Left ventricle myocardium inferior (tissue), 1 donor: ENCODE results near the gene CSTPP1. TPM values are rescaled to one million over a fixed set of nuclear protein-coding genes. Genes with fewer than 3 reads are reported as not detected.
A peak's percentile ranks its signal among the peaks of the same experiment; 100 is the strongest.
"Not testable (repeated sequence)": the region's sequence is repeated elsewhere in the genome, so short reads cannot be mapped to it uniquely, and the experiment has no call there.

Source experiments
- DNase-seq: peaks from one replicate; pipeline ENCODE4 v3.0.0-alpha.2; 2020
- H3K27ac ChIP-seq: fragments of 200-600 bp; replicated peaks from 2 replicates; pipeline ENCODE4 v1.8.0; 2021
- H3K27me3 ChIP-seq: fragments of 200-600 bp; 2 replicates; pipeline ENCODE4 v1.8.0; 2021; ENCODE audit warnings: low read depth
- H3K36me3 ChIP-seq: fragments of 200-600 bp; 2 replicates; pipeline ENCODE4 v1.8.0; 2021
- H3K4me1 ChIP-seq: fragments of 200-600 bp; 2 replicates; pipeline ENCODE4 v1.8.0; 2021
- H3K4me3 ChIP-seq: fragments of 200-600 bp; 2 replicates; pipeline ENCODE4 v1.8.0; 2021; ENCODE audit warnings: mild to moderate bottlenecking, moderate library complexity
- H3K9me3 ChIP-seq: fragments of 200-600 bp; replicated peaks from 2 replicates; pipeline ENCODE4 v1.8.0; 2021
- CTCF ChIP-seq: fragments of 200-600 bp; IDR thresholded peaks from 2 replicates; pipeline ENCODE4 v1.8.0; 2021; ENCODE audit warnings: antibody characterized with exemption, mild to moderate bottlenecking, borderline replicate concordance
- intact Hi-C: fragments of 100-400 bp; cut with micrococcal nuclease; formaldehyde crosslinking; loops from one replicate; pipeline ENCODE4 v1.11.0; 2022
- total RNA-seq: library from RNA; stranded (reverse); fragmentation: NEBNext Ultra II Directional; extraction: Animal tissue kit (Norgen Biotek cat#: 25700); gene quantifications from one replicate; pipeline ENCODE4 v1.2.1, GENCODE V29; 2021
- donor health status: DM: no; HTN: yes; CAD: no; lungs with severe emphysema.

The CSTPP1 gene
- total RNA-seq, 1 donor from 2014 or later = 12.9 TPM

- intact Hi-C loops = no loop called here
These were observed 19.3 kb upstream of the CSTPP1 start for GRCh38 chr11:46917109-46917761.

GRCh38 chr11:46917762-46918082, 18.8 kb upstream of the CSTPP1 start:
- H3K27me3 ChIP-seq = peaks cover 22% of the 10 kb centered on the region
- intact Hi-C loops = no loop called here
- peaks cover 83% of the 10 kb centered on the region for H3K4me1 ChIP-seq

More at GRCh38 chr11:46917109-46917761, 19.3 kb upstream of the CSTPP1 start:
- Histone ChIP-seq H3K27ac (peak overlapping the region; percentile 91), H3K27me3 (peaks cover 22% of the 10 kb centered on the region), H3K36me3 (no peaks in the 10 kb centered on the region), H3K4me3 (peak overlapping the region; percentile 84), H3K9me3 (no peaks in the 10 kb centered on the region), H3K4me1 (peaks cover 88% of the 10 kb centered on the region)
- TF ChIP-seq CTCF = no peak
- no peak for DNase-seq

GRCh38 chr11:46918083-46918787, 18.3 kb upstream of the CSTPP1 start, which contains the start of gene LRP4:
Gene LRP4, minus strand, starts transcription at chr11:46918550. Its CDS starts 171 bp downstream, at chr11:46918379.
- Histone ChIP-seq H3K36me3 (no peaks in the 10 kb centered on the region), H3K4me1 (peaks cover 78% of the 10 kb centered on the region), H3K27me3 (peaks cover 22% of the 10 kb centered on the region), H3K4me3 (peak within 1 kb of the TSS; percentile 84), H3K9me3 (no peaks in the 10 kb centered on the region), H3K27ac (peak within 1 kb of the TSS; percentile 91)
- DNase-seq = peak; percentile 69
- TF ChIP-seq CTCF = peak; percentile 13
- intact Hi-C loops = no loop called here

More at GRCh38 chr11:46917762-46918082, 18.8 kb upstream of the CSTPP1 start:
- Histone ChIP-seq H3K36me3 (no peaks in the 10 kb centered on the region), H3K4me3 (peak overlapping the region; percentile 84), H3K27ac (peak overlapping the region; percentile 91), H3K9me3 (no peaks in the 10 kb centered on the region)
- DNase-seq = no peak
- no peak for TF ChIP-seq CTCF

DNA sequence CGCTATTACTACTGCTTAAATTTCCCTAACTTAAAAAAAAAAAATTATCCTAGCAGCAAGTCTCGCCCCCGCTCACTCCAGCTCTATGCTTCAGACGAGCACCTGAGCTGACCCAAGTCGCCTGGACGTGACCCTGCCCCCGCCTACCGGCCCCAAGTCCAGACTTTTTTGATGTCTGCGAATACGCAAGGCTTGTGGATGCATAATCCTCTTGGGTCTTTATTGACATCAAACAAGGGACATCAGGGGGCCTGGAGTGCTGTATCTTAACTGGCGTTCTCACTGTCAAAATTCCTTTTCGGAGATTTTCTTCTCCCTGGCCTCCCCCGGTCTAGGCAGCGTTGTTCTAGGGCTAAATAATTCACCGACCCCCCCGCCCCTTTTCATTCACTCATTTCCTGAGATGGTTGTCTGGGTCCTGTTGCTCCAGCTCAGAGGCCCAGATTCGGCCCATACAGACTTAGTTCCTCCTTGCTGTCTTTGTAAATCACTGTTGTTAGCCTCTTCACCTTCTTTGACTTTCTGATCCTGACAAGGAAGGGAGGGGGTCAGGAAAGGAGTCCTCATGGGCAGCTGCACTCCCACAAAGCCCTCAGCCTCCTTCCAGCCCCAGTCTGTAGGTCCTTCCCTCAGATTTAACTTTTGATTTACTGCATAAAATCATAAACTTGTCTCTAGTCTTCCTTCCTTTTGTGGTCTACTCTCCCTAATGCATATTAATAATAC, 17.6 kb upstream of the CSTPP1 start:
- TF ChIP-seq CTCF = no peak
- no peak for DNase-seq
- H3K27ac ChIP-seq = peak overlapping the region; percentile 67
- no peaks in the 10 kb centered on the region for H3K36me3 ChIP-seq
- H3K4me1 ChIP-seq = peaks cover 71% of the 10 kb centered on the region
- H3K4me3 ChIP-seq = peak overlapping the region; percentile 84
- H3K9me3 ChIP-seq = no peaks in the 10 kb centered on the region
- intact Hi-C loops = no loop called here
- H3K27me3 ChIP-seq = peaks cover 22% of the 10 kb centered on the region

DNA sequence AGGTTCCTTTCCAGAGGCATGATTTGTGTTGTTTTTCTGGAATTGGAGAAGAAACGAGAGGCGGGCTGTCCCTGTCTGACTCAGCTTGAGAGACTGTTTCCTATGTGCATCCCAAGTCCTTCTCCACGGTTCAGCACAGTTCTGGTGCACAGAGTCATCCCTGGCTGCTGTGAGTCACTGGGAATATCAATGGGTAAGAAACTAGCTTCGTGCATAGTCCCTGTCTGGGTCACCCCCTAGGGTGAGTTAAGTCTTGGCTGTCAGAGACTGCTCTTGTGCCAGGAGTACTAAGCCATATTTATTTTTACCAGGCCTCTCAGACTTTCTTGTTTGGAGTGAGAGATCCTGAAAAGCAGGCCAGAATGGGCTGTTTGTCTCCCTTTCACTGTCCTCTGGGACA, 15.8 kb upstream of the CSTPP1 start:
- Histone ChIP-seq H3K4me1 (peaks cover 53% of the 10 kb centered on the region), H3K27me3 (peaks cover 22% of the 10 kb centered on the region), H3K36me3 (no peaks in the 10 kb centered on the region), H3K4me3 (no peak overlapping the region), H3K9me3 (no peaks in the 10 kb centered on the region), H3K27ac (peak overlapping the region; percentile 76)
- no peak for DNase-seq
- no peak for TF ChIP-seq CTCF
- intact Hi-C loops = no loop called here

DNA sequence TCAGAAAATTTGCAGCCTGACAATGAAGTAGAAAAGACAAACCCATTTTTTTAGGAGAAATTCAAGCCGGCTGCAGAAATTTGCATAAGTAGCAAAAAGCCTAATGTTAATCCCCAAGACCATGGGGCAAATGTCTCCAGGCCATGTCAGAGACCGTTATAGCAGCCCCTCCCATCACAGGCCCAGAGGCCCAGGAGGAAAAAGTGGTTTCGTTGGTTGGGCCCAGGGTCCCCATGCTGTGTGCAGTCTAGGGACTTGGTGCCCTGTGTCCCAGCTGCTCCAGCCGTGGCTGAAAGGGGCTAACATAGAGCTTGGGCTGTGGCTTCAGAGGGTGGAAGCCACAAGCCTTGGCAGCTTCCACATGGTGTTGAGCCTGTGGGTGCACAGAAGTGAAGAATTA, 8.6 kb upstream of the CSTPP1 start:
- H3K4me1 ChIP-seq, intact Hi-C loops, H3K27ac ChIP-seq, H3K36me3 ChIP-seq, H3K4me3 ChIP-seq, DNase-seq, H3K9me3 ChIP-seq: not testable (repeated sequence)
- H3K27me3 ChIP-seq = peaks cover 18% of the 10 kb centered on the region

GRCh38 chr11:46928701-46929100, 7.9 kb upstream of the CSTPP1 start:
- H3K9me3 ChIP-seq, H3K4me3 ChIP-seq, intact Hi-C loops, DNase-seq, H3K27ac ChIP-seq, H3K36me3 ChIP-seq, H3K4me1 ChIP-seq: not testable (repeated sequence)
- H3K27me3 ChIP-seq = peaks cover 18% of the 10 kb centered on the region
